PFSK-1 (cell line): ENCODE results near the gene TBC1D25.

ENCODE experiments used
- POLR2AphosphoS5 ChIP-seq: IDR thresholded peaks from 2 replicates; pipeline ENCODE4 v1.6.1; 2012; ENCODE audit warnings: low read depth, mild to moderate bottlenecking, control low read depth, low read length, moderate library complexity
- TAF1 ChIP-seq: IDR thresholded peaks from 2 replicates; pipeline ENCODE4 v1.6.1; 2012; ENCODE audit warnings: low read length, control low read depth, borderline replicate concordance; ENCODE audit not compliant: insufficient read depth

- TF ChIP-seq POLR2AphosphoS5 (no peak), TAF1 (no peak)
Measured at GRCh38 chrX:48600226-48600625, 60.7 kb downstream of the TBC1D25 start.
